Mesothelial cell of epicardium (in vitro differentiated cells): ENCODE results near the gene BAG3. TPM values are rescaled to one million over a fixed set of nuclear protein-coding genes. Genes with fewer than 3 reads are reported as not detected.

Experiments used
- DNase-seq, 2 experiments: peaks; one replicate each; pipeline ENCODE4 v3.0.0; 2021; ENCODE audit warnings: low spot score in 2 of 2; ENCODE audit not compliant: unreplicated experiment in 2 of 2
- H3K27ac Mint-ChIP-seq: 2 replicates; pipeline ENCODE4 v1.8.0; 2021; ENCODE audit warnings: mixed read lengths
- H3K27me3 Mint-ChIP-seq: 2 replicates; pipeline ENCODE4 v1.8.0; 2021; ENCODE audit warnings: low read depth, mixed read lengths
- H3K36me3 Mint-ChIP-seq: 2 replicates; pipeline ENCODE4 v1.8.0; 2021; ENCODE audit warnings: mixed read lengths
- H3K4me1 Mint-ChIP-seq: 2 replicates; pipeline ENCODE4 v1.8.0; 2021; ENCODE audit warnings: mixed read lengths
- H3K4me3 Mint-ChIP-seq: 2 replicates; pipeline ENCODE4 v1.8.0; 2021; ENCODE audit warnings: mild to moderate bottlenecking, moderate library complexity, mixed read lengths
- H3K9me3 Mint-ChIP-seq: 2 replicates; pipeline ENCODE4 v1.8.0; 2021; ENCODE audit warnings: mixed read lengths
- total RNA-seq: library from RNA; stranded (reverse); gene quantifications from 3 replicates; pipeline ENCODE4 v1.2.1, GENCODE V29; 2021
- TF ChIP-seq, protein P1 (sequence below): fragments of 200-600 bp; sonication (generic); IDR thresholded peaks from one replicate; pipeline ENCODE4 v1.5.0; 2021; ENCODE audit warnings: antibody characterized with exemption; ENCODE audit not compliant: unreplicated experiment

The BAG3 gene
- total RNA-seq, 1 donor from 2014 or later = 23.0 TPM

GRCh38 chr10:119673271-119673670 is 22.1 kb downstream of the BAG3 start:
- no peak for DNase-seq
- H3K4me3 Mint-ChIP-seq = no peak overlapping the region
- H3K9me3 Mint-ChIP-seq = no peaks in the 10 kb centered on the region
- H3K4me1 Mint-ChIP-seq = peaks cover 13% of the 10 kb centered on the region
- H3K27ac Mint-ChIP-seq = no peak overlapping the region
- peaks cover 35% of the 10 kb centered on the region for H3K36me3 Mint-ChIP-seq
- TF ChIP-seq, protein P1, sequence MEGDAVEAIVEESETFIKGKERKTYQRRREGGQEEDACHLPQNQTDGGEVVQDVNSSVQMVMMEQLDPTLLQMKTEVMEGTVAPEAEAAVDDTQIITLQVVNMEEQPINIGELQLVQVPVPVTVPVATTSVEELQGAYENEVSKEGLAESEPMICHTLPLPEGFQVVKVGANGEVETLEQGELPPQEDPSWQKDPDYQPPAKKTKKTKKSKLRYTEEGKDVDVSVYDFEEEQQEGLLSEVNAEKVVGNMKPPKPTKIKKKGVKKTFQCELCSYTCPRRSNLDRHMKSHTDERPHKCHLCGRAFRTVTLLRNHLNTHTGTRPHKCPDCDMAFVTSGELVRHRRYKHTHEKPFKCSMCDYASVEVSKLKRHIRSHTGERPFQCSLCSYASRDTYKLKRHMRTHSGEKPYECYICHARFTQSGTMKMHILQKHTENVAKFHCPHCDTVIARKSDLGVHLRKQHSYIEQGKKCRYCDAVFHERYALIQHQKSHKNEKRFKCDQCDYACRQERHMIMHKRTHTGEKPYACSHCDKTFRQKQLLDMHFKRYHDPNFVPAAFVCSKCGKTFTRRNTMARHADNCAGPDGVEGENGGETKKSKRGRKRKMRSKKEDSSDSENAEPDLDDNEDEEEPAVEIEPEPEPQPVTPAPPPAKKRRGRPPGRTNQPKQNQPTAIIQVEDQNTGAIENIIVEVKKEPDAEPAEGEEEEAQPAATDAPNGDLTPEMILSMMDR = no peak
- no peaks in the 10 kb centered on the region for H3K27me3 Mint-ChIP-seq

DNA sequence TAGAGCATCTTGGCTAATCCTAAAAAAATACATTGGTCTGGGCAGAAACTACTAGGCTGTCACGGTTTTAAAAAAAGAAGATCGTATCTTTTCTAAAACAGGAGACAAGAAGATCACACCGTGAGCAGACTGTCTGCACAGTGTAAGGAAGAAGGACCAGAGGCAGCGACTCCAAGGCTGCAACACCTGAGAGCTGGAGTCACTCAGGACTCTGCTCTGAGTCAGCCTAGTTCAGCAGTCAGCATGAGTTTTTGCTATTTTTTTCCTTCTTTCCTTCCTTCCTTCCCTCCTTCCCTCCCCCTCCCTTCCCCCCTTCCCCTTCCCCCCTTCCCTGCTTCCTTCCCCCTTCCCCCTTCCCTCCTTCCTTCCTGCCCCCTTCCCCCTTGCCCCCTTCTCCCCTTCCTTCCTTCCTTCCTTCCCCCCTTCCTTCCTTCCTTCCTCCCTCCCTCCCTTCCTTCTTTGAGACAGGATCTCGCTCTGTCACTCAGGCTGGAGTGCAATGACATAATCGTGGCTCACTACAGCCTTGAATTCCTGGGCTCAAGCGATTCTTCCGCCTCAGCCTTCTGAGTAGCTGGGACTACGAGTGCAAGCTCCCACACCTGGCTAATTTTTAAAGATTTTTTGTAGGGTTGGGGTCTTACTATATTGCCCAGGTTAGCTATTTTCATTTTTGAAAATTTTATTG is 24.4 kb downstream of the BAG3 start:
- H3K27ac Mint-ChIP-seq = no peak overlapping the region
- no peak overlapping the region for H3K4me3 Mint-ChIP-seq
- H3K36me3 Mint-ChIP-seq = peaks cover 38% of the 10 kb centered on the region
- DNase-seq = no peak
- no peaks in the 10 kb centered on the region for H3K27me3 Mint-ChIP-seq
- TF ChIP-seq, protein P1 = no peak
- H3K4me1 Mint-ChIP-seq = no peaks in the 10 kb centered on the region
- no peaks in the 10 kb centered on the region for H3K9me3 Mint-ChIP-seq

DNA sequence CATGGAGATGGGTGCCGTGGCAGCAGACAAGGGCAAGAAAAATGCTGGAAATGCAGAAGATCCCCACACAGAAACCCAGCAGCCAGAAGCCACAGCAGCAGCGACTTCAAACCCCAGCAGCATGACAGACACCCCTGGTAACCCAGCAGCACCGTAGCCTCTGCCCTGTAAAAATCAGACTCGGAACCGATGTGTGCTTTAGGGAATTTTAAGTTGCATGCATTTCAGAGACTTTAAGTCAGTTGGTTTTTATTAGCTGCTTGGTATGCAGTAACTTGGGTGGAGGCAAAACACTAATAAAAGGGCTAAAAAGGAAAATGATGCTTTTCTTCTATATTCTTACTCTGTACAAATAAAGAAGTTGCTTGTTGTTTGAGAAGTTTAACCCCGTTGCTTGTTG is 25.9 kb downstream of the BAG3 start:
- H3K27ac Mint-ChIP-seq = no peak overlapping the region
- no peaks in the 10 kb centered on the region for H3K4me1 Mint-ChIP-seq
- TF ChIP-seq, protein P1 = no peak
- no peaks in the 10 kb centered on the region for H3K27me3 Mint-ChIP-seq
- H3K9me3 Mint-ChIP-seq = no peaks in the 10 kb centered on the region
- H3K36me3 Mint-ChIP-seq = peaks cover 31% of the 10 kb centered on the region
- H3K4me3 Mint-ChIP-seq = no peak overlapping the region
- DNase-seq = no peak

GRCh38 chr10:119677904-119678755 is 26.9 kb downstream of the BAG3 start:
- Mint-ChIP-seq H3K27me3 (no peaks in the 10 kb centered on the region), H3K27ac (no peak overlapping the region), H3K9me3 (no peaks in the 10 kb centered on the region), H3K36me3 (peaks cover 24% of the 10 kb centered on the region), H3K4me1 (no peaks in the 10 kb centered on the region), H3K4me3 (no peak overlapping the region)
- TF ChIP-seq, protein P1 = no peak
- DNase-seq = no peak

GRCh38 chr10:119679480-119679829 is 28.3 kb downstream of the BAG3 start:
- Mint-ChIP-seq H3K4me3 (no peak overlapping the region), H3K36me3 (peaks cover 13% of the 10 kb centered on the region), H3K4me1 (no peaks in the 10 kb centered on the region), H3K27ac (no peak overlapping the region), H3K9me3 (no peaks in the 10 kb centered on the region), H3K27me3 (no peaks in the 10 kb centered on the region)
- TF ChIP-seq, protein P1 = no peak
- no peak for DNase-seq
